ENCODE results near the gene ZDHHC7.

- TF ChIP-seq CTCF (IDR thresholded peaks at IDR 0.05) (no peak), POLR2A (IDR thresholded peaks at IDR 0.05) (no peak)
These were observed 3.0 kb upstream of the ZDHHC7 start for GRCh38 chr16:85014311-85014710.
